ENCODE results near the gene DDB1.

The DDB1 gene

DNA sequence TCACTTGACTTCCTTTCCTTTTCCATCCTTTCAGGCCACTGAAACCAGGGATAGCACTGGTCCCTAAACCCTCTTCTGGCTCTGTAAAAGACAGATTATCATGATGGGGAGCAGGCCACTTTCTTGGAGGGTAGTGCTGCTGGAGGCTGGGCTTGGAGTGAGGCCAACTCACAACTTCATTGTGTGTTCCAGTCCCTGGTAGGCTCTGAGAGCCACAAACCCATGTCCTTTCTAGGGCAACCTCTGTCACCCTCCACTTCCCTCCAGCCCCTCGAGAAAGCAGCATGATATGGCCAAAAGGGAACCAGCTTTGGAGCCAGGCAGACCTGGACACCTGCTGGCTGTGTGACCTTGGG lies 2.4 kb upstream of the DDB1 start:
- DNase-seq (ENCODE audit: low spot score): no peak

GRCh38 chr11:61334434-61335354 lies 1.8 kb upstream of the DDB1 start:
- no peak for DNase-seq (ENCODE audit: low spot score)

GRCh38 chr11:61333550-61334433 lies 887 bp upstream of the DDB1 start:
- DNase-seq (ENCODE audit: low spot score): no peak

DNA sequence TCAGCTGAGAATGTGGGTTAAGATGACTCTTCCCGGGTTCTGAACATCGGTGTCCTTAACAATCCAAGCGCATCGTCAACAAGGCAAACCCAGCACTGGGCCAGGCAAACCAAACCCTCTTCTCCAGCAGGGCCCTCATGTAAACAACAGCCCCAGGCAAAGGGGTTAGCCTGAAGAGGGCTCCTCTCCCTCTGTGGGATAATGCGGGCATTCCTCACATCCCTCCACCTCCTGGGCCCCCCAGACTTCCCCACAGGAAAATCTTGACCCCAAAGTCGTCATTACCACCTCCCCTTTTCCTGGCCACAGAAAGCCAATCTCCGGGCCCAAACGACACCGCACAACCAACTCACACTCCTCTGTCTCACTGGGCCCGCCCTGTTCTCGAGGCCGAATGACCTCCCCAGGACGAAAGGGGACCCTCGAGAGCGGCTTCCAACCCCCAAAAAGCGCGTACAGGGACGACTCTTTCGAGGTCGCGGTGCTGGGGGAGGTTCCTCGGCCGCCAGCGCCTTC lies 566 bp downstream of the DDB1 start:
- no peak for DNase-seq (ENCODE audit: low spot score)

DNA sequence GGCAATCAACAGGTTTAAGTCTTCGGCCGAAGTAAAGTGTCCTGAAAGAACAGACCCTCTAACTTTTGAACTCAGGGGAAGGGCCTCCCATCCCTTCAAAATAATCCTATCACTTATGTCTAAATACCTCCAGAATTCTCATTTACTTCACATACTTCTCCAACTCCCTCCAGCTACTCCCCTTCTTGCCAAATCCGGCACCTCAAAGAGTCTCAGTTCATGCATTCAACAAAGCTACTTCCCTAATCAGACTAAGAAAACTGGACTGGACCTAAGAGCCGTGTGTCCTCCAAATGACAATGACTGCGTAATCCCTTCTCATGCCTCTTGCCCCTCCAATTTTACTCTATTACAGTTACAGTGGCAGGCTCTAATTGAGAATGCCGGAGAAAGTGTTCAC lies 1.3 kb downstream of the DDB1 start:
- no peak for DNase-seq (ENCODE audit: low spot score)

GRCh38 chr11:61329871-61330270 lies 3.0 kb downstream of the DDB1 start:
- no peak for DNase-seq (ENCODE audit: low spot score)

GRCh38 chr11:61328351-61328750 lies 4.6 kb downstream of the DDB1 start:
- no peak for DNase-seq (ENCODE audit: low spot score)

DNA sequence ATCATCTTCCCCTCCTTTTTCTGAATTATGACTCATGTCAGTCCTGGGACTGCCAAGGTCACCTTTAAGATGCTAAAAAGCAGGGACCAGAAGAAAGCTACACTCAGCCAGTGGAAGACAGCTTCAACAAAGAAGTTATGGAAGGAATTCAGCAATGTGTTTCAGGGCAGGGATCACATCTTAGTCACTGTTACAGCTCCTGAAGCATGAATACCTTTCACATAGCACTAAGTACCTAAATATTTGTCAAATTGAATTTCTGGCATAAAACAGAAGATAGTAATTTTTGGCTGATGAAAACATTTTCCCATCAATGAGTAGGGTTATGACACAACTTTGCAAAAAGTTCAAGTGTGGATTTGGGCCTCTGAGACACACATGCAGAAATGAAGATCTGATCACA lies 5.2 kb downstream of the DDB1 start:
- DNase-seq (ENCODE audit: low spot score): no peak

GRCh38 chr11:61325649-61326414 lies 7.1 kb downstream of the DDB1 start:
- no peak for DNase-seq (ENCODE audit: low spot score)

DNA sequence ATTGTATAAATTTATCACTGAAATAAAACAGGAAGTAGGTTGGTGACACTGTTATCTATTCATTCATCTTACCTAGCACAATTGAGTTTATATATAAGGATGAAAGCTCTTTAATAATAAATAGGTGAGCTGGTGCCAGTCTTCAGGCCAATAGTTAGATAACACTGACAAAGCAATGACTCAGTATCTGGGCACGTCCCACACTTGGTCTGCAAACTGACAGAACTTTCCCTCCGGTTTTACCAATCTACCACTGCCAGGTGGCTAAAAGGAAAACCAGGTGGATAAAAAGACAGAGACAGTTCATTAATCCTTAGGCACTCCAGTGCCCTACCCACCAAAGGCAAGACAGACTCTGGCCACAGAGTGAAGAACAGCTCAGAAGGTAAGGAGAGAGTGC lies 17.6 kb downstream of the DDB1 start:
- DNase-seq (ENCODE audit: low spot score): no peak

GRCh38 chr11:61310749-61311148 lies 22.2 kb downstream of the DDB1 start:
- DNase-seq (ENCODE audit: low spot score): no peak

DNA sequence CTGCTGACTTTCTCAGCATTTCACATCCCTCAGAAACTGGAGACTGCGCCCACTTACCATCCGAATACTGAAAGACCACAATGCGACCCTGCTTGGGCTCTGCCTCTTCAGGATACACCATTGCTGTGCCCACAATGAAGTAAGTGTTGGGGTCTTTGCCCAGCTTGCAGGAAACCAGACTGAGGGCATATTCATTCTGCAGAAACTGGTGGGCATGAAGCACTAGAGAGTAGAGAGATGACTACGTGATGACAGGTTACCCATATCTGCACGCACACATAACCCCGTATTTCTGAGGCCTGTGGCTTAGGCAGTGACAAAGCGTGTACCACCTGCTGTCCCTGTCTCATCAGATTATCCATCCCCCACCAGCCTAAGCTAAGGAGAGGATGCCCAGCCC lies 23.2 kb downstream of the DDB1 start:
- DNase-seq (ENCODE audit: low spot score): no peak

GRCh38 chr11:61309141-61309540 lies 23.8 kb downstream of the DDB1 start:
- no peak for DNase-seq (ENCODE audit: low spot score)

DNA sequence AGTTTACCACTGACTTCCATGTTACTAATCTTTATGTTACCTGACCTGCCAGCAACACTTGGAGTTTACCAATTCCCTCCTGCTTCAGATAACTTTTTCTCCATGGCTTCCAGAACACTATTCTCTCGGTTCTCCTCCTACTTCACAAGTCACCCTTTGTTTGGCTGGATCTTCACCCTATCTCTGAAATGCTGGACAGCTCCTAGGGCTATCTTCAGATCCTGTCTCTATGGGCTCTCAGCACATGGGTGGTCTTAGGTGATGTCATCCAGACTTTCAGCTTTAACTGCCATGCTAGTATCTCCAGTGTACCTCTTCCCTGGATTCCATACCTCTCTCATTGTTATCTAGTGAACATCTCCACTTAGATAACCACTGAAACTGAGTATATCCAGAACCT lies 25.6 kb downstream of the DDB1 start:
- no peak for DNase-seq (ENCODE audit: low spot score)

GRCh38 chr11:61306221-61306620 lies 26.7 kb downstream of the DDB1 start:
- DNase-seq (ENCODE audit: low spot score): no peak

DNA sequence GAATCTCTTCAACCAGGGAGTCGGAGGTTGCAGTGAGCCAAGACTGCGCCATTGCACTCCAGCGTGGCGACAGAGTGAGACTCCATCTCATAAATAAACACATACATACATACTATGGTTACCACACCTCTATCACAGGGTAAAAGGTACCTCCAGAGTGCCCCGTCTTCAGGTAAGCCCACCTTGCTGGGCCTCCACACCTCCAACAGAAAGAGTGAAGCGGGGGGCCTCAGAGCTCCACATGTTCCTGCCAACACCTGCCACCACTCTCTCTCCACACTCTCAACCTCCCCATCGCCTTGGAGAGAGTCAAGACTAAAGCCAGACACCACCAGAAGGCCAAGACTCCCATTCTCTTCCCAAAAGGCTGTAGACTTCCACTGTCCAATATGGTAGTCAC lies 27.5 kb downstream of the DDB1 start:
- DNase-seq (ENCODE audit: low spot score): no peak

GRCh38 chr11:61303725-61304124 lies 29.2 kb downstream of the DDB1 start:
- DNase-seq (ENCODE audit: low spot score): no peak

DNA sequence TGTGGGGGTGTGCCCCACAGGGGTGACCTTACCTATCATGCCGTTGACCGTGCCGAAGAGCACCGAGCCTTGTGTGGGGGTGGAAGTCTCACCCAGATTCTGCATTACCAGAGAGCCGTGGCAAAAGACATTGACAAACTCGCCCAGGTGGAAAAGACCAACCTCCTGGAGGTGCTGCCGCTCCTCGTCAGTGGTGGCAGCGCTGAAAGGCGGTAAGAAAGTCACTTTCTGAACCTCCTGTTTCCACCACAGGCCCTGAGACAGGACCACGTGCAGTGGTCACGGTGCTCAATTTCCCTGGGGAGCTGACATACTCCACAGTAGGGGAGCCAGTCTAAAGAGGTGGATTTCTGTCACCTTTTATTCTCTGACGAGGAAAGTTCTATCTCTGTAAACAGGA lies 30.4 kb downstream of the DDB1 start:
- no peak for DNase-seq (ENCODE audit: low spot score)

DNA sequence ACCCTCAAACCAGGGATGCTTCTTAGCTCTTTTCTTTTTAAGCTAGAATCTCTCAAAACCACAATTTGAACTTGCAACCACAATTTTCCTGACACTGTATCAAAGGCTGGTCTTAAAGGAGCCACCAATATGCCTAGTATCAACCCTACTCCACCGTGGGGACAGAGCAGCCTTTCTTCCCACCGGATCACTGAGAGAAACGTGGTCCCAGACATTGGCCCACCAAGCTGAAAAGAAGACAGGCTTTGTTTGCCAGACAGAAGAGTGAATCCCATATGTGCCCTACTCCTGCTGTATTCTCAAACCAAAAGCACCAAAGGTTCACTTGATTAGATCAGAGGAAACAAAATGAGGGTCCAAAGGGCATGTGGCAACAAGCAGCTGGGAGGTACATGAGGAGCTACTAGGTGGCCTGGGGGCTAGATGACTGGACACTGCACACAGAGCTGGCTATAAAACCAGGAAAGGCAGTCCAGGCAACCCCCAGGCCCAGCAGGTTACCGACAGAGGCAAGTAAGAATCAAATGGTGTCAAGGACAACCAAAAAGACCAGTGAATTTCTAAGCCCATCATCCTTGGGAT lies 34.2 kb downstream of the DDB1 start:
- DNase-seq (ENCODE audit: low spot score): no peak

DNA sequence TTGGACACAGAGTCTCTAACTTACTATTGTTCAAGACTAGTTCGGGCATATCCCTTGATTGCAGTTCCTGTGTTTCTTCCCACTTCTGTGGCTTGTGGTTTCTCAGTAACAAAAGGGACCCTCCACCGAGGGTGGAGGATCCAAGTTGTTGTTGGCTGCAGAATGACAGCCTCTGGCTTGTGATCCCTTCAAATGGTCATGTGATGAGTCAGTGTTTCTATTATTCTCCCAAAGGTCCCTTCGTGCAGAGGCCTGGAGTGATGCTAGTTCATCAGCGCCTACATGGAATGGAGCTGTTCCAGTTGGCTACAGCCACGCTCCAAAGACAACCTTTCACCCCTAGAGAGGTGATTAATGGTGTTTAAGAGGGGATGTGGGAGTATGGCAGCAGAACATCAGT lies 35.2 kb downstream of the DDB1 start:
- DNase-seq (ENCODE audit: low spot score): peak; percentile 62

GRCh38 chr11:61297341-61297740 lies 35.6 kb downstream of the DDB1 start:
- no peak for DNase-seq (ENCODE audit: low spot score)

DNA sequence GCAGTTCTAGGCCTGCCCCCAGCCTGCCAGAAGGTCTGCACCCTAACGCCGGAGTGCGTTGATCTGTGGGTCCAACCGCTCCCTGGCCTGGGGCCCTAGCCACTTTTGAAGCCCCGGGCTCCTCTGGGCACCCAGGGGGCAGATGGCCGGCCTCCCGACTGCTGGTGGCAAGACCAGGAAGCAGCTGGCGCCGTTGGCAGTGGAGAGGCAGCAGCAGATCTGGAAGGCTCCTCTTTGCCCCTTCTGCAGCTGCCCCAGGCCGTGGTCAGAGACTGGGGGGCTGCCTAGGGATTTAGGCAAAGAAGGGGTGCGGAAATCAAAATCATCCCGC lies 37.3 kb downstream of the DDB1 start:
- DNase-seq (ENCODE audit: low spot score): no peak

All from pons (tissue), 1 donor.